ENCODE measurements around the gene MMP11. TPM values are rescaled to one million over a fixed set of nuclear protein-coding genes. Genes with fewer than 3 reads are reported as not detected.

MMP11 gene
- total and polyA plus RNA-seq, 11 donors: 5.2 to 17.0 (median 10.4) TPM

DNA sequence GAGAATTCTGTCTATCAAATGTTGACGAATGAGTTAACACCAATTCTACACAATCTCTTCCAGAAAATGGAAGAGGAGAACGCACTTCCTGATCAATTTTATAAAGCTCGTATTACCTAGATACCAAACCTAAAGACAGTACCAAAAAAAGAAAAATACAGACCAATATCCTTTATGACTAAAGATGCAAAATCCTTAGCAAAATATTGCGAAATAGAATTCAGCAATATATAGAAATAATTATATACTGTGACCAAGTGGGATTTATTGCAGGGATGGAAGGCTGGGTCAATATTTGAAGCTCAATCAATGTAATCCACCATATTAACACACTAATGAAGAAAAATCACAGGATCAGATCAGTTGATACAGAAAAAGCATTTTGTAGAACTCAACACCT, 39.7 kb downstream of the MMP11 start:
- Histone ChIP-seq H3K36me3 (peaks cover 0 to 90% (median 68%) of the 10 kb centered on the region in 9 donors), H3K9me3 (no peaks in the 10 kb centered on the region), H3K4me1 (peaks cover 0 to 19% (median 8%) of the 10 kb centered on the region in 12 donors), H3K27me3 (no peaks in the 10 kb centered on the region), H3K4me3 (no peak overlapping the region), H3K27ac (peak overlapping the region in 1 of 12 donors; percentile 40)
- 96 to 97% (median 96%) methylated on average over 4 of the region's 4 CpGs for WGBS, 4 donors
- DNase-seq (no peak), ATAC-seq (no peak)
- intact Hi-C loops (cut with DNase I): no loop called here
- TF ChIP-seq POLR2A (IDR thresholded peaks at IDR 0.05): no peak
- TF ChIP-seq, protein P1, sequence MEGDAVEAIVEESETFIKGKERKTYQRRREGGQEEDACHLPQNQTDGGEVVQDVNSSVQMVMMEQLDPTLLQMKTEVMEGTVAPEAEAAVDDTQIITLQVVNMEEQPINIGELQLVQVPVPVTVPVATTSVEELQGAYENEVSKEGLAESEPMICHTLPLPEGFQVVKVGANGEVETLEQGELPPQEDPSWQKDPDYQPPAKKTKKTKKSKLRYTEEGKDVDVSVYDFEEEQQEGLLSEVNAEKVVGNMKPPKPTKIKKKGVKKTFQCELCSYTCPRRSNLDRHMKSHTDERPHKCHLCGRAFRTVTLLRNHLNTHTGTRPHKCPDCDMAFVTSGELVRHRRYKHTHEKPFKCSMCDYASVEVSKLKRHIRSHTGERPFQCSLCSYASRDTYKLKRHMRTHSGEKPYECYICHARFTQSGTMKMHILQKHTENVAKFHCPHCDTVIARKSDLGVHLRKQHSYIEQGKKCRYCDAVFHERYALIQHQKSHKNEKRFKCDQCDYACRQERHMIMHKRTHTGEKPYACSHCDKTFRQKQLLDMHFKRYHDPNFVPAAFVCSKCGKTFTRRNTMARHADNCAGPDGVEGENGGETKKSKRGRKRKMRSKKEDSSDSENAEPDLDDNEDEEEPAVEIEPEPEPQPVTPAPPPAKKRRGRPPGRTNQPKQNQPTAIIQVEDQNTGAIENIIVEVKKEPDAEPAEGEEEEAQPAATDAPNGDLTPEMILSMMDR (IDR thresholded peaks at IDR 0.05): no peak

DNA sequence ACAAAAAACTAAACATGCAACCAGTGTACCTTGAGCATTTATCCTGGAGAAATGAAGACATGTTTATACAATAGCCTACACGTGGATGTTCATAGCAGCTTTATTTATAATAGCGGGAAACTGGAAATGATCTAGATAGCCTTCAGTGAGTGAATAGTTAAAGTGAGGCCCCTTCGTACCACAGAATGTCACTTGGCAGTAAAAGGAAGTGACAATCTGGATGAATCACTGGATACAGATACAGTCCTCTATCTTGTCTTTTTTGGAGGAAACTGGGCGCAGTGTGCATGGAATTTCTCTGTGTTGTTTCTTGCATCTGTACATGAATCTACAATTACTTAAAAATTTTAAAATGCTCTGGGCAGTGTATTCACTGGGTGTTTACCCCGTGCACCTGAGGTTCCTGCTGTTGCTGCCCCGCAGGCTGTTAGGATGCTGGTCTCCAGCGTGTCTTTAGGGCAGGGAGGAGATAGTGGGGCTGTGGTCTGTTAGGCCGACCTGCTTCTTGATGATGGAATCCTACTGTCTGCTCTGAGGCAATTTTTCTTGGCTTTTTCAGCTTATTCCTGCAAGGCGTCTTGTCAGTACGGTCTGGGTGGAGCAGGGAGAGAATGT, 43.0 kb downstream of the MMP11 start:
- Histone ChIP-seq H3K27ac (peak overlapping the region; percentile 43 to 93 (median 78)), H3K27me3 (no peaks in the 10 kb centered on the region), H3K36me3 (peaks cover 0 to 93% (median 74%) of the 10 kb centered on the region in 9 donors), H3K4me3 (no peak overlapping the region), H3K9me3 (no peaks in the 10 kb centered on the region), H3K4me1 (peaks cover 0 to 20% (median 8%) of the 10 kb centered on the region in 12 donors)
- DNase-seq (no peak), ATAC-seq (peak in 3 of 4 donors; percentile 10 to 19 (median 14))
- WGBS, 4 donors: 66 to 80% (median 71%) methylated on average over 7 to 10 of the region's 10 CpGs
- TF ChIP-seq, protein P1 (IDR thresholded peaks at IDR 0.05): no peak
- TF ChIP-seq POLR2A (IDR thresholded peaks at IDR 0.05): no peak
- intact Hi-C loops (cut with DNase I): no loop called here

DNA sequence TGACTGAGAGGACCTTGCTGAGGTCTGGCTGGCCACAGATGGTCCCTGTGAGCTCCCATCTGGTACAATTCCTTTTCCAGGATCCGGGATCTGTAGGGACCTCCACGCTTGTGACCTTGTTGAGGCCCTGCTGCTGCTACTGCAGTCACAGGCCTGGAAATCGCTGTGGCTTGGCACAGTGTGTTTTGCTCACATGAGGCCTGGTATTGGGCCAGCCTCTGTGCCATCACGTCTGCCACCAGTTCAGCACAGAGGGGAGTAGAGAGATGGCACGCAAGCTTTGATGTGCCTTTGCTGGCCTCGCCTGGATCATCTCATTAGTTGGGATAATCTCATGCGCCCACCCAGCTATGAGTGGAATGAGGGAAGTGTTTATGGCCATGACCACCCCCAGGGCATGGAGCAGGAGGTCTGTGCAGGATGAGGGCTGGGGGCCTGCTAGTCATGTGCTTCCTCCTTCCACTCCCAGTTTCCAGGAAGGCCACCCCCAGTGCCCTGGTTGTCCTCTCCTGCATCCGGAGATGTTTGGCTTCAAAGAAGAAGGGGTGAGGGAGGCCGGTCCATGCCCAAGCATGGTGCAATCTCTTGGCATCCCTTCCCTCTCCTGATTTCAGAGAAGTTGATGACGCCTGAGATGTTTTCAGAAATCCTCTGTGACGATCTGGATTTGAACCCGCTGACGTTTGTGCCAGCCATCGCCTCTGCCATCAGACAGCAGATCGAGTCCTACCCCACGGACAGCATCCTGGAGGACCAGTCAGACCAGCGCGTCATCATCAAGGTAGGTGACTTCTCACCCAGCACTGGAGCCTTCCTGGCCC, 43.7 kb downstream of the MMP11 start:
- peak in 4 of 5 donors; percentile 59 to 84 (median 72) for DNase-seq
- peak overlapping the region; percentile 43 to 93 (median 78) for H3K27ac ChIP-seq
- H3K27me3 ChIP-seq: no peaks in the 10 kb centered on the region
- ATAC-seq: peak; percentile 90 to 98 (median 92)
- TF ChIP-seq POLR2A (IDR thresholded peaks at IDR 0.05): no peak
- TF ChIP-seq, protein P1 (IDR thresholded peaks at IDR 0.05): no peak
- no peaks in the 10 kb centered on the region for H3K9me3 ChIP-seq
- 63 to 76% (median 68%) methylated on average over 11 to 18 of the region's 18 CpGs for WGBS, 4 donors
- H3K36me3 ChIP-seq: peaks cover 0 to 93% (median 74%) of the 10 kb centered on the region in 9 donors
- no peak overlapping the region for H3K4me3 ChIP-seq
- intact Hi-C loops (cut with DNase I): no loop called here
- H3K4me1 ChIP-seq: peaks cover 0 to 24% (median 8%) of the 10 kb centered on the region in 12 donors

DNA sequence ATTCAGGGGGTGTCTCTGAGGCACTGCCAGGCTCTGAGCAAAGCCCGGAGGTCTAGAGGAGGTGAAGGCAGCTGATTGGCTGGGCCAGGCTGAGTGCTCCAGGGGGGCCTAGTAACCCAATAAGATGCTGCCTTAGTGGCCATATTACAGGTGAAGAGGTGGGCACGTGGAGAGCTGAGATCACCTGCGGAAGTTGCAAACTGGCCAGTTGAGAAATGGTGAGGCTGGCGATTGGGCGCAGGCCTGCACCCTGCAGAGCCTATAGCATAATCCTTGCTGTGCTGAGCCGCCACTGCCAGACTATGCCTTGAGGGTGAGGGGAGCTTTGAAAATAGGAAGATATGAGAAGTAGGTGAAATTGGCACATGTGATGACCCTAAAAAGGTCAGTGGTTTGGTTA, 44.5 kb downstream of the MMP11 start:
- WGBS, 4 donors: 88 to 96% (median 94%) methylated on average over 6 of the region's 6 CpGs
- H3K27ac ChIP-seq: peak overlapping the region in 9 of 12 donors; percentile 18 to 93 (median 82)
- no peak for DNase-seq
- H3K4me1 ChIP-seq: peaks cover 0 to 32% (median 9%) of the 10 kb centered on the region in 12 donors
- intact Hi-C loops (cut with DNase I): no loop called here
- H3K27me3 ChIP-seq: no peaks in the 10 kb centered on the region
- no peak for ATAC-seq
- no peak overlapping the region for H3K4me3 ChIP-seq
- no peaks in the 10 kb centered on the region for H3K9me3 ChIP-seq
- peaks cover 0 to 93% (median 74%) of the 10 kb centered on the region in 9 donors for H3K36me3 ChIP-seq
- TF ChIP-seq POLR2A (IDR thresholded peaks at IDR 0.05): no peak
- TF ChIP-seq, protein P1 (IDR thresholded peaks at IDR 0.05): no peak
